Osteoblast (primary cell): Measurements from ENCODE around the gene LRMDA. TPM values are rescaled to one million over a fixed set of nuclear protein-coding genes. Genes with fewer than 3 reads are reported as not detected.

Experiments
- DNase-seq: peaks from one replicate; pipeline ENCODE4 v3.0.0; 2011; ENCODE audit warnings: low spot score, mixed read lengths; ENCODE audit not compliant: insufficient read length; ENCODE audit errors: missing footprints
- H2AFZ ChIP-seq: 2 replicates; pipeline ENCODE4 v1.6.0; 2011; ENCODE audit warnings: mild to moderate bottlenecking, low read length
- H3K27ac ChIP-seq: 2 replicates; pipeline ENCODE4 v1.5.1; 2011; ENCODE audit warnings: mild to moderate bottlenecking, low read depth, low read length, moderate library complexity
- H3K27me3 ChIP-seq: 2 replicates; pipeline ENCODE4 v1.6.0; 2012; ENCODE audit warnings: mild to moderate bottlenecking, control low read depth, inconsistent platforms, low read length, moderate library complexity; ENCODE audit not compliant: insufficient read depth
- H3K36me3 ChIP-seq: 2 replicates; pipeline ENCODE4 v1.5.1; 2011; ENCODE audit warnings: mild to moderate bottlenecking, low read length, control low read depth, moderate library complexity; ENCODE audit not compliant: insufficient read depth
- H3K4me1 ChIP-seq: 2 replicates; pipeline ENCODE4 v1.5.1; 2011; ENCODE audit warnings: mild to moderate bottlenecking, low read length, control low read depth, moderate library complexity; ENCODE audit not compliant: insufficient read depth
- H3K4me2 ChIP-seq: 2 replicates; pipeline ENCODE4 v1.6.0; 2011; ENCODE audit warnings: mild to moderate bottlenecking, low read length; ENCODE audit not compliant: insufficient read depth
- H3K4me3 ChIP-seq: fragments of 200-600 bp; sonication (generic); 3 replicates; pipeline ENCODE4 v1.5.1; 2012; ENCODE audit warnings: mild to moderate bottlenecking, low read length, inconsistent platforms; ENCODE audit not compliant: insufficient read depth
- H3K79me2 ChIP-seq: 2 replicates; pipeline ENCODE4 v1.6.0; 2012; ENCODE audit warnings: mild to moderate bottlenecking, low read length, control low read depth, inconsistent platforms; ENCODE audit not compliant: insufficient read depth
- H3K9me3 ChIP-seq: 2 replicates; pipeline ENCODE4 v1.5.1; 2011; ENCODE audit warnings: low read depth, low read length, control low read depth
- H4K20me1 ChIP-seq: 2 replicates; pipeline ENCODE4 v1.6.0; 2012; ENCODE audit warnings: mild to moderate bottlenecking, low read length, control low read depth; ENCODE audit not compliant: insufficient read depth
- total RNA-seq: library from RNA; depleted of rRNA; stranded (reverse); fragments of >200 nt; gene quantifications from 2 replicates; pipeline ENCODE4 v1.2.3, GENCODE V29; 2012
- TF ChIP-seq, protein P1 (sequence below): IDR thresholded peaks from 2 replicates; pipeline ENCODE4 v1.5.1; 2011; ENCODE audit warnings: mild to moderate bottlenecking, low read depth, low read length, moderate library complexity; ENCODE audit errors: extremely low read depth

LRMDA gene
- total RNA-seq, 1 donor = 18.5 TPM

DNA sequence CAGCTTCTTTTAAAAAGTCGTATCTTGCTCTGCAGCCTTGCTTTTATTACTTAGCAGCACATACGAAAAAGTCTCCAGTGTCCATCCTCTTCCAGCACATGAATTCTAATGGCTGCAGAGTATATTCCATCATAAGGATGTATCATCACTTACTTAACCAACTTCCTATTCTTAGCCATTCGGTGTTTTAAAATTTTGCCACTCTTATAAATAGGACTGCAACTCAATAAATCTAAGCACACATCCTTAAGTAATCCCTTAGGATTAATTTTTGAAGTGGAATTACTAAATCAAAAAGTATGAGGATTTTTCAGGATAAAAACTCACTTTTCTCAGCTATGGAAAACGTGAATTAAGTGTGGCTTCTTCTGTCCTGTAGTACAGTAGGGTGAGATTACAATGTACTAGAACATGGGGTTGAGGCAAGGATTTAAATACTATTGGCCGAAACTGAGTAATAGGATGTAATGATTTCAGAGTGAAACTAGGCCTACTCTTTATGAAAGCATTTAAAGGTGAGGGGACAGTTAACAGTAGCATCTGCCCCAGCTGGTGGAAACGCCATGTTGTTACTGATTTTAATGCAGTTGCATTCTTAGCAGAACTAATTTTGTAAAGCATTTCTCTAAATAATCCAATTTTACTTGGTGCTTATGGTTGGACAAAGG is 1035.5 kb downstream of the LRMDA start:
- Histone ChIP-seq H3K4me3 (no peak overlapping the region), H4K20me1 (no peaks in the 10 kb centered on the region), H2AFZ (no peak overlapping the region), H3K9me3 (no peaks in the 10 kb centered on the region), H3K4me2 (no peak overlapping the region), H3K36me3 (no peaks in the 10 kb centered on the region), H3K79me2 (no peaks in the 10 kb centered on the region), H3K27ac (no peak overlapping the region), H3K27me3 (no peaks in the 10 kb centered on the region), H3K4me1 (no peaks in the 10 kb centered on the region)
- DNase-seq = no peak
- TF ChIP-seq, protein P1, sequence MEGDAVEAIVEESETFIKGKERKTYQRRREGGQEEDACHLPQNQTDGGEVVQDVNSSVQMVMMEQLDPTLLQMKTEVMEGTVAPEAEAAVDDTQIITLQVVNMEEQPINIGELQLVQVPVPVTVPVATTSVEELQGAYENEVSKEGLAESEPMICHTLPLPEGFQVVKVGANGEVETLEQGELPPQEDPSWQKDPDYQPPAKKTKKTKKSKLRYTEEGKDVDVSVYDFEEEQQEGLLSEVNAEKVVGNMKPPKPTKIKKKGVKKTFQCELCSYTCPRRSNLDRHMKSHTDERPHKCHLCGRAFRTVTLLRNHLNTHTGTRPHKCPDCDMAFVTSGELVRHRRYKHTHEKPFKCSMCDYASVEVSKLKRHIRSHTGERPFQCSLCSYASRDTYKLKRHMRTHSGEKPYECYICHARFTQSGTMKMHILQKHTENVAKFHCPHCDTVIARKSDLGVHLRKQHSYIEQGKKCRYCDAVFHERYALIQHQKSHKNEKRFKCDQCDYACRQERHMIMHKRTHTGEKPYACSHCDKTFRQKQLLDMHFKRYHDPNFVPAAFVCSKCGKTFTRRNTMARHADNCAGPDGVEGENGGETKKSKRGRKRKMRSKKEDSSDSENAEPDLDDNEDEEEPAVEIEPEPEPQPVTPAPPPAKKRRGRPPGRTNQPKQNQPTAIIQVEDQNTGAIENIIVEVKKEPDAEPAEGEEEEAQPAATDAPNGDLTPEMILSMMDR = no peak

DNA sequence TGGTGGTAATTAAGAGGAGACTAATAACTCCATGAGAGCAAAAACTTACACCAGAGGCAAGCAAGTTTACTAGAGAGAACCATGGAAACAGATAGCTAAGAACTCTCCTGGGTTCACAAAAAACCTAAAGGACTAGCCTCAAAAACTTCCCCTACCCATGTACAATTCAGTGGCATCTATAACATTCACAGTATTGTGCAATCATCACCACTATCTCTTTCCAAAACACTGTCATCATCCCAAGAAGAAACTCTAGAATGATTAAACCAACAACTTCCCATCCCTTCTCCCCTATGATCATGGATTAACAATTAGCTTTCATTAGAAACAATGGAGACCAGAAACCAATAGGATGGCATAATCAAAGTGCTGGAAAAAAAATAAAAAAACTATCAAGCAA is 1038.3 kb downstream of the LRMDA start:
- Histone ChIP-seq H3K4me2 (no peak overlapping the region), H3K9me3 (no peaks in the 10 kb centered on the region), H3K27ac (no peak overlapping the region), H3K4me3 (no peak overlapping the region), H3K27me3 (no peaks in the 10 kb centered on the region), H3K4me1 (no peaks in the 10 kb centered on the region), H3K36me3 (no peaks in the 10 kb centered on the region), H3K79me2 (no peaks in the 10 kb centered on the region), H4K20me1 (no peaks in the 10 kb centered on the region), H2AFZ (no peak overlapping the region)
- no peak for DNase-seq
- TF ChIP-seq, protein P1 = no peak

DNA sequence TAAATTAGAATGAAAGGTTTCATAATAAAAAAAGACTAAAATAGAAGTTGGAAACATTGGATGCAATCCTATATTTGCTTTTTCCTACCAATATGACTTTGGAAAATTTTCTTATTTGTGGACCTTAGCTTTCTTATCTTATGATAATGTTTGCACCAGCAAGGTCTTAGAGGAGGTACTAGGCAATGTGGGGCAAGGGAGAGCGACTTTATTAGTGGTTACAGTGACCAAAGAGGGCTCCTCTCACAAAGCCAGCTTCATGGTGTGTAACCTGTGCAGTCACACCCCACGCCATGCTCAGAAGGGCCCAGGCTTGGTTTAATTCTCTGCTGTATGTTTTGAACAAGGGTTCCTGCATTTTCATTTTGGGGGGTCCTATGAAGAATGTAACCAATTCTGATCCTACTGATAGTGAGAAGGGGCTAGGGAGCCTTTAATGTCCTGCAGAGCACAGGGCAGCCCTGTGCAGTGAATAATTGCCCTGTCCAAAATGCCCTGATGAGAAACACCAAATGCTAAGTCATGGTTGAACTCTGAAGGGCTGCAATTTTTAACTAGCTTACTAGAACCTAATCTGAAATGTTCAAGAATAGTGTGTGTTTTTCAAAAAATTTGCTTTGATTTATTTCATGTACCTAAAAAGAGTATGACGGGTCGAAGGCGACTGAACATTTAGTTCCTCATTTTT is 1047.8 kb downstream of the LRMDA start:
- Histone ChIP-seq H3K9me3 (no peaks in the 10 kb centered on the region), H3K27me3 (no peaks in the 10 kb centered on the region), H3K4me1 (no peaks in the 10 kb centered on the region), H3K36me3 (no peaks in the 10 kb centered on the region), H3K79me2 (no peaks in the 10 kb centered on the region), H4K20me1 (no peaks in the 10 kb centered on the region), H2AFZ (no peak overlapping the region), H3K4me3 (no peak overlapping the region), H3K4me2 (no peak overlapping the region), H3K27ac (no peak overlapping the region)
- TF ChIP-seq, protein P1 = no peak
- no peak for DNase-seq

DNA sequence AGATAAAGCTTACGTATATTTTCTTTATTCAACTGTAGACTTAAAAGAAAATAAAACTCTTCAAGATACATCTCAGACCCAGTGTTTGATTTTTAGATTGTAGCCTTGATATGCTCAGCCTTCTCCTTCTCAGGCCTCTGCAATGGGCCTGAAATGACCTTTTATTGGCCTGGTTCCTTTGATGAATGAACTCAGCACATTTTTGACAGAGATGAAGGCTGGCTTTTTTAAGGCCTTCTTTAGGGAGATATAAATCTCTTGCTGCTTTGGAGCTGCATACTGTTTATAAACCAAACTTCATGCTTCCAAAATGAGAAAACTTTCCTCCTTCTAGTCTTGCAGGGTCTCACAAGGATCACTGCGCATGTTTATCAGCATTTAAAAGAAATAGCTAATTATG is 1049.8 kb downstream of the LRMDA start:
- Histone ChIP-seq H3K27ac (no peak overlapping the region), H3K79me2 (no peaks in the 10 kb centered on the region), H3K4me2 (no peak overlapping the region), H3K4me3 (no peak overlapping the region), H2AFZ (no peak overlapping the region), H3K27me3 (no peaks in the 10 kb centered on the region), H3K9me3 (no peaks in the 10 kb centered on the region), H4K20me1 (no peaks in the 10 kb centered on the region), H3K4me1 (no peaks in the 10 kb centered on the region), H3K36me3 (no peaks in the 10 kb centered on the region)
- TF ChIP-seq, protein P1 = no peak
- no peak for DNase-seq
